HepG2 (cell line): ENCODE measurements around the gene CIROP. TPM values are rescaled to one million over a fixed set of nuclear protein-coding genes. Genes with fewer than 3 reads are reported as not detected.
A peak's percentile ranks its signal among the peaks of the same experiment; 100 is the strongest.

Experiments
- AGO1 ChIP-seq: fragments of 200-400 bp; formaldehyde crosslinking; IDR thresholded peaks from 2 replicates; pipeline ENCODE4 v1.6.1; 2017; ENCODE audit warnings: mild to moderate bottlenecking, low read depth, low read length, moderate library complexity; ENCODE audit not compliant: poor library complexity, severe bottlenecking
- FLYWCH1 ChIP-seq: sonication (generic); formaldehyde crosslinking; IDR thresholded peaks from 2 replicates; pipeline ENCODE4 v1.8.1; 2023; ENCODE audit warnings: mild to moderate bottlenecking, missing genetic modification reagents
- HNF4A ChIP-seq: sonication (generic); formaldehyde crosslinking; IDR thresholded peaks from 2 replicates; pipeline ENCODE4 v1.4.0; 2020; ENCODE audit warnings: missing genetic modification reagents
- HOXA7 ChIP-seq: sonication (generic); formaldehyde crosslinking; IDR thresholded peaks from 2 replicates; pipeline ENCODE4 v1.8.1; 2022; ENCODE audit warnings: mild to moderate bottlenecking, missing genetic modification reagents, moderate library complexity
- IRX3 ChIP-seq: sonication (generic); formaldehyde crosslinking; IDR thresholded peaks from 2 replicates; pipeline ENCODE4 v1.8.1; 2023; ENCODE audit warnings: mild to moderate bottlenecking, low read depth, missing genetic modification reagents, borderline replicate concordance
- KLF13 ChIP-seq: sonication (generic); formaldehyde crosslinking; IDR thresholded peaks from 2 replicates; pipeline ENCODE4 v1.4.0; 2020; ENCODE audit warnings: mild to moderate bottlenecking, missing genetic modification reagents
- MIER2 ChIP-seq: IDR thresholded peaks from 2 replicates; pipeline ENCODE4 v1.6.1; 2016; ENCODE audit warnings: missing biosample characterization, missing genetic modification reagents
- NKX3-1 ChIP-seq: sonication (generic); formaldehyde crosslinking; IDR thresholded peaks from 2 replicates; pipeline ENCODE4 v1.5.0; 2020; ENCODE audit warnings: missing genetic modification reagents
- RBM39 ChIP-seq: fragments of 200-400 bp; formaldehyde crosslinking; IDR thresholded peaks from one replicate; pipeline ENCODE4 v1.6.1; 2018; ENCODE audit warnings: antibody characterized with exemption, mild to moderate bottlenecking, low read depth, low read length; ENCODE audit not compliant: poor library complexity, severe bottlenecking
- RNF2 ChIP-seq: fragments of 450-650 bp; conservative IDR thresholded peaks from 2 replicates; pipeline ENCODE4 v1.6.1; 2016; ENCODE audit warnings: low read depth
- RXRA ChIP-seq: sonication (generic); formaldehyde crosslinking; IDR thresholded peaks from 2 replicates; pipeline ENCODE4 v1.5.1; 2020; ENCODE audit warnings: missing genetic modification reagents
- SKIL ChIP-seq: sonication (generic); formaldehyde crosslinking; IDR thresholded peaks from 2 replicates; pipeline ENCODE4 v1.8.0; 2022; ENCODE audit warnings: missing genetic modification reagents, mild to moderate bottlenecking, moderate library complexity, borderline replicate concordance
- TCF7 ChIP-seq: sonication (generic); IDR thresholded peaks from 2 replicates; pipeline ENCODE4 v1.6.1; 2016; ENCODE audit warnings: antibody characterized with exemption, low read depth
- TGIF2 ChIP-seq: IDR thresholded peaks from 2 replicates; pipeline ENCODE4 v1.6.1; 2016; ENCODE audit warnings: control low read depth, missing compliant biosample characterization
- TIGD3 ChIP-seq: sonication (generic); formaldehyde crosslinking; IDR thresholded peaks from 2 replicates; pipeline ENCODE4 v1.5.1; 2020; ENCODE audit warnings: mild to moderate bottlenecking, missing genetic modification reagents, borderline replicate concordance
- U2AF1 ChIP-seq: fragments of 200-400 bp; formaldehyde crosslinking; optimal IDR thresholded peaks from 2 replicates; pipeline ENCODE3; 2017; ENCODE audit warnings: mild to moderate bottlenecking, low read depth, low read length
- ZBTB2 ChIP-seq: sonication (generic); formaldehyde crosslinking; IDR thresholded peaks from 2 replicates; pipeline ENCODE4 v1.8.0; 2022; ENCODE audit warnings: low read depth, missing genetic modification reagents
- ZNF224 ChIP-seq: sonication (generic); formaldehyde crosslinking; IDR thresholded peaks from 2 replicates; pipeline ENCODE4 v1.5.0; 2020; ENCODE audit warnings: mild to moderate bottlenecking, missing genetic modification reagents
- ZNF572 ChIP-seq: sonication (generic); formaldehyde crosslinking; IDR thresholded peaks from 2 replicates; pipeline ENCODE4 v1.5.1; 2020; ENCODE audit warnings: mild to moderate bottlenecking, missing genetic modification reagents
- ZNF576 ChIP-seq: sonication (generic); formaldehyde crosslinking; IDR thresholded peaks from 2 replicates; pipeline ENCODE4 v1.4.0; 2020; ENCODE audit warnings: mild to moderate bottlenecking, missing genetic modification reagents
- ZNF781 ChIP-seq: sonication (generic); formaldehyde crosslinking; IDR thresholded peaks from 2 replicates; pipeline ENCODE4 v1.5.1; 2020; ENCODE audit warnings: borderline replicate concordance, mild to moderate bottlenecking, missing genetic modification reagents; ENCODE audit errors: not compliant biosample characterization
- ZNF782 ChIP-seq: sonication (generic); formaldehyde crosslinking; IDR thresholded peaks from 2 replicates; pipeline ENCODE4 v1.4.0; 2020; ENCODE audit warnings: missing genetic modification reagents, mild to moderate bottlenecking, borderline replicate concordance
- ZSCAN21 ChIP-seq: sonication (generic); formaldehyde crosslinking; IDR thresholded peaks from 2 replicates; pipeline ENCODE4 v1.8.0; 2022; ENCODE audit warnings: mild to moderate bottlenecking, missing genetic modification reagents, moderate library complexity, borderline replicate concordance
- polyA plus RNA-seq, 8 experiments: library from polyadenylated mRNA; depleted of rRNA in 3 of 8; stranded (reverse) in 7 of 8; unstranded in 1 of 8; fragments of >200 nt; fragmentation: Illumina TruSeq in 4 of 8; extraction: Trizol in 4 of 8; gene quantifications; 2 replicates each; pipeline versions ENCODE4 v1.2.1 to v1.2.3, GENCODE V29; 2011 to 2016; ENCODE audit warnings: low read depth in 4 of 8, missing spikeins in 1 of 8, mixed read lengths in 1 of 8; ENCODE audit not compliant: insufficient read depth in 1 of 8
- total RNA-seq, 5 experiments: library from RNA; depleted of rRNA; stranded (reverse); fragments of >200 nt; fragmentation: Illumina TruSeq; extraction: Trizol; gene quantifications; 2 replicates each; pipeline ENCODE4 v1.2.3, GENCODE V29; 2016; ENCODE audit warnings: low read depth in 1 of 5

The CIROP gene
- total and polyA plus RNA-seq, 2 of the 13 experiments (the other 11 are each of a cell fraction or from before 2014, with no cell fraction given): 0.07 TPM; not detected in 1

- peak; percentile 87; the same call in 1 of the 2 replicates for TF ChIP-seq ZNF572 (CRISPR knock-in tag)
- no peak for TF ChIP-seq ZNF224
- TF ChIP-seq KLF13 (CRISPR knock-in tag): 0 out of 2 replicates have a peak, but pooled peaks have one; percentile 23
- no peak for TF ChIP-seq FLYWCH1 (CRISPR knock-in tag)
- TF ChIP-seq RXRA (CRISPR knock-in tag): 0 out of 2 replicates have a peak, but pooled peaks have one; percentile 26
- TF ChIP-seq NKX3-1: no peak
- TF ChIP-seq HOXA7: no peak
- no peak for TF ChIP-seq ZNF781
- TF ChIP-seq SKIL (CRISPR knock-in tag): no peak
- TF ChIP-seq ZBTB2 (CRISPR knock-in tag): no peak
- no peak for TF ChIP-seq IRX3 (CRISPR knock-in tag)
- no peak for TF ChIP-seq RNF2
- TF ChIP-seq ZNF782: no peak
- TF ChIP-seq TCF7: no peak
- TF ChIP-seq ZNF576 (CRISPR knock-in tag): no peak
- no peak for TF ChIP-seq TGIF2 (CRISPR knock-in tag)
- TF ChIP-seq U2AF1: no peak
- TF ChIP-seq RBM39: peak; percentile 21
- TF ChIP-seq HNF4A: no peak
- no peak for TF ChIP-seq TIGD3 (CRISPR knock-in tag)
- TF ChIP-seq AGO1: peak; percentile 22
- TF ChIP-seq MIER2 (CRISPR knock-in tag): no peak
- peak; percentile 35; the same call in 1 of the 2 replicates for TF ChIP-seq ZSCAN21 (CRISPR knock-in tag)
Observed at GRCh38 chr14:23118506-23119362, 13.9 kb upstream of the CIROP start, which contains the start of gene CEBPE (continued).
